Spinal cord (tissue), 10 donors: ENCODE results near the gene ATOH8. TPM values are rescaled to one million over a fixed set of nuclear protein-coding genes. Genes with fewer than 3 reads are reported as not detected.

Experiments used
- DNase-seq, 6 donors: peaks; one replicate each; pipeline versions ENCODE4 v3.0.0 to v3.0.0-alpha.2; 2013 to 2015; ENCODE audit warnings: low spot score in 6 of 6, low read depth in 4 of 6
- H3K27ac ChIP-seq: one replicate; pipeline ENCODE4 v1.5.1; 2013; ENCODE audit warnings: low read depth, low read length, control low read depth
- H3K27me3 ChIP-seq: one replicate; pipeline ENCODE4 v1.6.1; 2013; ENCODE audit warnings: low read length; ENCODE audit not compliant: control insufficient read depth, insufficient read depth
- H3K36me3 ChIP-seq: one replicate; pipeline ENCODE4 v1.6.1; 2013; ENCODE audit warnings: low read length; ENCODE audit not compliant: control insufficient read depth, insufficient read depth
- H3K4me1 ChIP-seq: one replicate; pipeline ENCODE4 v1.6.1; 2013; ENCODE audit warnings: low read length; ENCODE audit not compliant: control insufficient read depth, insufficient read depth
- H3K4me3 ChIP-seq: one replicate; pipeline ENCODE4 v1.5.1; 2013; ENCODE audit warnings: low read depth, low read length, control low read depth
- H3K9me3 ChIP-seq: one replicate; pipeline ENCODE4 v1.6.1; 2013; ENCODE audit warnings: low read length; ENCODE audit not compliant: control insufficient read depth, insufficient read depth
- WGBS: methylation state at CpG from one replicate; pipeline ENCODE4 v1.1.5; 2013; ENCODE audit warnings: missing lambda C conversion rate; ENCODE audit not compliant: insufficient coverage; 5-methylcytosine and 5-hydroxymethylcytosine counted together
- polyA plus RNA-seq, 2 donors: library from polyadenylated mRNA; unstranded; fragments of 120-200 nt; gene quantifications; one replicate each; pipeline ENCODE4 v1.2.1, GENCODE V29; 2013; ENCODE audit not compliant: insufficient read length in 2 of 2
- total RNA-seq, 2 donors: library from RNA; depleted of rRNA in 1 of 2; stranded (reverse); fragments of 120-200 nt in 1 of 2; fragments of >200 nt in 1 of 2; gene quantifications; one replicate each; pipeline versions ENCODE4 v1.2.3 to v1.2.4, GENCODE V29; 2013 to 2014
- donor health status: healthy.

ATOH8 gene
- total and polyA plus RNA-seq, 4 donors: 5.8 to 25.8 (median 15.2) TPM

GRCh38 chr2:85794491-85795121 is 40.8 kb downstream of the ATOH8 start:
- peak in 4 of 6 donors; percentile 49 to 92 (median 76) for DNase-seq
- Histone ChIP-seq H3K9me3 (no peaks in the 10 kb centered on the region), H3K4me3 (no peak overlapping the region), H3K27ac (peak overlapping the region; percentile 3), H3K36me3 (peaks cover 2% of the 10 kb centered on the region), H3K4me1 (peaks cover 82% of the 10 kb centered on the region), H3K27me3 (peaks cover 2% of the 10 kb centered on the region)
- WGBS: 52% methylated on average over 12 of the region's 14 CpGs

DNA sequence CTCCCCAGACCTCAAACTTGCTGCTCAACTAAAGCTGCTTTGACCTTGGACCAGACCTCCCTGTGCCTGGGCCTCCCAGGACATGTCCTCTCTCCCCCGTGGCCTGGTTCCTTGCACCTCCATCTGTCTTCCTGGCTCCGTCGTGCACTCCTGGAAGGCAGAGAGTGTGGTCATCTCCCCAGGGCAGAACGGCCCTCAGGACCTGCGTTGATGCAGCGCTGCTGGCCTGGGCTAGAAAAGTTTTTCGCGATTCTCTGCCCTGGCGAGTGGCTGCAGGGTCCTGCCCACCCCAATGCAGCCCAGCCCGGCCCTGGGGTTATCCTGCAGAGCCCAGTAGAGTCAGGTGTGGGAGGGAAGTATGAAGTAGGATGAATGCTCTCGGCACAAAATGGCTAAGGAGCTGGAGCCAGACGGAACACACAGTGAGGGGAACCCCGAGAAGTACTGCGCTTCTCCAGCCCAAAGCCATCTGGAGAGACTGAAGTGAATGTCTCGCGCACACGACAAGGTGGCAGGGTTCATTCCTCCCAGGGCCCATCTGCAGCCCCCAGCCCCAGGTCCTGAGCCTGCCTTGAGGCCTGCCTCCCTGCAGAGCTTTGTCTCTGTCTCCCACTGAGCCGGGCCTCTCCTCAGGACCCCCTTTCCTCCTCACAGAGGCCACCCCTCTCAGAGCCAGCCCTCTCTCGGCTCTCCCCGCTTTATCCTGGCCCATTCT is 41.7 kb downstream of the ATOH8 start:
- no peak overlapping the region for H3K4me3 ChIP-seq
- H3K9me3 ChIP-seq: no peaks in the 10 kb centered on the region
- 67% methylated on average over 17 of the region's 20 CpGs for WGBS
- no peak for DNase-seq
- H3K4me1 ChIP-seq: peaks cover 77% of the 10 kb centered on the region
- peak overlapping the region; percentile 79 for H3K27ac ChIP-seq
- H3K36me3 ChIP-seq: peaks cover 2% of the 10 kb centered on the region
- H3K27me3 ChIP-seq: peaks cover 1% of the 10 kb centered on the region

DNA sequence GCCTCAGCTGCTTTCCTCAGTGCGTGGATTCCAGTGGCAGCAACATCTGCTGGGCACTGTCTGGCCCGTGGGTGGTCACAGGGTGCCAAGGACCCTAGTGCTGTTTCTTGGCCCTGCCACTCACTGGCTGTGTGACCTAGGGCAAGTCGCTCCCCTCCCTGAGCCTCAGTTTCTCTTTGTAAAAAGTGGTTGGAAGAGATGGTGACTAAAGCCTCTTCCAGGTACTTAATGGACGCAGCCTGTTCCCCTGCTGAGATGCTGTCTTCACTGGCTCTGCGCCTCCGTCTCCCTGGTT is 42.2 kb downstream of the ATOH8 start:
- peaks cover 72% of the 10 kb centered on the region for H3K4me1 ChIP-seq
- peaks cover 2% of the 10 kb centered on the region for H3K36me3 ChIP-seq
- 52% methylated on average over 6 of the region's 6 CpGs for WGBS
- H3K27me3 ChIP-seq: no peaks in the 10 kb centered on the region
- H3K27ac ChIP-seq: peak overlapping the region; percentile 79
- H3K9me3 ChIP-seq: no peaks in the 10 kb centered on the region
- DNase-seq: no peak
- no peak overlapping the region for H3K4me3 ChIP-seq

DNA sequence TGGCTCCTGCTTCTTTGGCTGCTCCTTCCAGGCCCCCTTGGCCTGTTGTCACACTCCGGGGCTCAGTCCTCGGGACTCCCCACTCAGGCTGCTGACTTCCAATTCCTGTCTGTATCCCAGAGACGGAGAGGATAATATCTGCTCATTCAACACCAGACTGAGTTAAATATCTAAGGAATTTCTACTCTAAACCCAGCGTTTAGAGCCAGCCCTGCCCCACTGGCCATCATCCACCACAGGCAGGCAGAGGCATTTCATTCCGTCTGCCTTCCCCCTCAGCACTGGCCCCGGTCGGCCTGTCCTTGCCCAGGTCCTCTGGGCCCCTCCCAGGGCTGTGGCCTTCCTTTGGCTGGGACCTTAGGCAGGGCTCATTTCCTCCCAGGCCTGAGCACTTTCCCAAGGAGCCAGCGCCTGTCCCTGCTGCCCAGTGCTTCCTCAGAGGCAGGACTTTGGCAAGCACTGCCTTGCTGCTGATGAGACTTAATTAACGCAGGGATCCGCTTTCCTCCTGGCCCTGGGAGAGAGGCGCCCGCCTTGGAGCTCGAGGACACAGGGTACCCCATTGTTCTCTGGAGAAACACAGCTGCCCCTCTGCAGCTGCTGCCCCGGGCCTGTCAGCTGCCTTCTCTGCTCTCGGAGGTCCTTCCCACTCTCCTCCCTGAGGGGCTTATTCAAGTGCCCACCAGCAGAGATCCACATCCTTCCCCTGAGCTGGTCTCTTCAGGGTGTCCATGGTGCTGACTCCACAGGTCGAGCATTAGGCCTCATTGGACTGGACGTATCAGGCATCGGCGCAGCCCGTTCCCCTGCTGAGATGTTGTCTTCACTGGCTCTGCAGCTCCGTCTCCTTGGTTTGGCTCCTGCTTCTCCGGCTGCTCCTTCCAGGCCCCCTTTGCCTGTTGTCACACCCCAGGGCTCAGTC is 42.8 kb downstream of the ATOH8 start:
- Histone ChIP-seq H3K27me3 (no peaks in the 10 kb centered on the region), H3K27ac (peak overlapping the region; percentile 79), H3K36me3 (peaks cover 2% of the 10 kb centered on the region), H3K9me3 (no peaks in the 10 kb centered on the region), H3K4me3 (no peak overlapping the region), H3K4me1 (peaks cover 66% of the 10 kb centered on the region)
- WGBS: 33% methylated on average over 22 of the region's 22 CpGs
- DNase-seq: peak in 2 of 6 donors; percentile 79 to 82

DNA sequence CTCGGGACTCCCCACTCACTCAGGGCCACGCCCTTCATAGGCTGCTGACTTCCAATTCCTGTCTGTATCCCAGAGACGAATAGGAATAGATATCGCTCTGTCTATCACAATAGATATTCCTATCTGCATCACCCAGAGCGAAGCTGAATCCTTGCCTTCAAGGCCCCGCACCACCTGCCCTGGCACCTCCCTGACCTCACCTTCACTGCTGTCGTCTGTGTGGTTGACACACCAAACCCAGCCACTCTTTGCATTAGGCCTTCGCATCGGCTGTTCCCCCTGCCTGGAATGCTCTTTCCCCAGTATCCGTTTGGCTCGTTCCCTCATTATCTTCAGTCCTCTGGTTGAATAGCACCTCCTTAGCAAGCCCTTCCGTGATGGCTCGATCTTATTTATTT is 43.5 kb downstream of the ATOH8 start:
- Histone ChIP-seq H3K4me1 (peaks cover 60% of the 10 kb centered on the region), H3K4me3 (no peak overlapping the region), H3K27ac (peak overlapping the region; percentile 79), H3K27me3 (no peaks in the 10 kb centered on the region), H3K36me3 (no peaks in the 10 kb centered on the region), H3K9me3 (no peaks in the 10 kb centered on the region)
- DNase-seq: no peak
- WGBS: 87% methylated on average over 8 of the region's 13 CpGs

- Histone ChIP-seq H3K27ac (no peak overlapping the region), H3K4me1 (peaks cover 54% of the 10 kb centered on the region)
- no peak for DNase-seq
Measured at GRCh38 chr2:85797921-85798320, 44.1 kb downstream of the ATOH8 start.

DNA sequence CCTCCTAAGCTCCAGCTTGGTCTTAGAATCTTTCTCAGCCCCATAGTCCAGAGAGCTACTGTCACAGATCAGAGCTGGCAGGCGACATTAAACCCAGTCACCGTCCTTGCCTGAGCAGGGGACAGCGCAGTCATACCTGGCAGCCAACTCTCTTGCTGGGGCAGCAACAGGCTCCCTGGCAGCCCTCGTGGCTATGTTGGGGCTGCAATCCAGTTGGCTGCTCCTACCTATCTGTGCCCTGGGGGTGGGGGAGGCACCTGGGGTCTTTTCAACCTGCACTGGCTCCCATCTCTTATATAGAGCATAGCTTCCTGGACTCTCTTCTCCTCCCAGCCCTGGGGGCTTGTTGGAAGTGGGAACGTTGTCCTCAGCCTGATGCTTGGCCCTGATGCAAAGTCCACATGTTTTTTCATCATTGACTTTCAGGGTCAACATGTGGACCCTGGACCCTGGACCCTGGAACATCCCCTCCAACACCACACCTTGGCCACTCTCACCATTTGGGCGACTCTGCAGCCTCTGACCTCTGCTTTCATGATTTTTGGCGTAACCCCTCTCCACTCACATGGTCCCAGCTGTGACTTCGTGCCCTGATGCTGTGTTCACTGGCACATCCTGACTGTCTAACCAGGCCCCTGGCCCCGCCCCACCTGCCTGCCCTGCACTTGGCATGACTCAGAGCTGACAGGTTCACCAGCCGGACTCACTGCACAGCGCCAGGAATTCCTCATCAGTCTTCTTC is 45.6 kb downstream of the ATOH8 start:
- WGBS: 59% methylated on average over 9 of the region's 11 CpGs
- no peak overlapping the region for H3K27ac ChIP-seq

More at GRCh38 chr2:85797921-85798320, 44.1 kb downstream of the ATOH8 start:
- Histone ChIP-seq H3K4me3 (no peak overlapping the region), H3K9me3 (no peaks in the 10 kb centered on the region), H3K27me3 (no peaks in the 10 kb centered on the region), H3K36me3 (no peaks in the 10 kb centered on the region)
- 94% methylated on average over 3 of the region's 6 CpGs for WGBS

DNA sequence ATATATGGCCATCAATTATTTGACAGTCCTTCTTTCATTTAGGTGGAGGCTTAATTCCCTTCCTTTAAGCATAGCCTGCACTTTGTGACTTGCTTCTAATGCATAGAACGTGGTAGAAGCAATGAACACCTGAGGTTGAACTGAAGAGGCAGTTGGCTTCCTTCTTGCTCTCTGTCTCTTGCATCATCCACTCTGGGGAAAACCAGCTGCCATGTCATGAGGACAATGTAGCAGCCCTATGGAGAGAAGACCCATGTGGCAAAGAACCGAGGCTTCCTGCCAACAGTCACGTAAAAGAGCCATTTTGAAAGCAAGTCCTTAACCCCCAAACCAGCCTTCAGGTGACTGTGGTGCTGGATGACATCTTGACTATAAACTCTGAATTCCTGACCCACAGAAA is 46.8 kb downstream of the ATOH8 start:
- no peak overlapping the region for H3K4me3 ChIP-seq
- H3K36me3 ChIP-seq: no peaks in the 10 kb centered on the region
- no peak for DNase-seq
- no peak overlapping the region for H3K27ac ChIP-seq
- H3K9me3 ChIP-seq: no peaks in the 10 kb centered on the region
- no peaks in the 10 kb centered on the region for H3K27me3 ChIP-seq
- peaks cover 35% of the 10 kb centered on the region for H3K4me1 ChIP-seq
- WGBS: 100% methylated on average over 1 of the region's 3 CpGs

More for the DNA sequence above, 45.6 kb downstream of the ATOH8 start:
- H3K27me3 ChIP-seq: no peaks in the 10 kb centered on the region
- no peak for DNase-seq
- H3K9me3 ChIP-seq: no peaks in the 10 kb centered on the region
- H3K4me1 ChIP-seq: peaks cover 47% of the 10 kb centered on the region
- no peaks in the 10 kb centered on the region for H3K36me3 ChIP-seq
- H3K4me3 ChIP-seq: no peak overlapping the region

- H3K4me3 ChIP-seq: no peak overlapping the region
- 100% methylated on average over 3 of the region's 5 CpGs for WGBS
- H3K36me3 ChIP-seq: no peaks in the 10 kb centered on the region
- no peaks in the 10 kb centered on the region for H3K9me3 ChIP-seq
- no peak overlapping the region for H3K27ac ChIP-seq
- peaks cover 22% of the 10 kb centered on the region for H3K4me1 ChIP-seq
- H3K27me3 ChIP-seq: no peaks in the 10 kb centered on the region
- no peak for DNase-seq
Measured at GRCh38 chr2:85801871-85802270, 48.1 kb downstream of the ATOH8 start.
